GM12864 (cell line): ENCODE measurements around the gene SLC33A1.
"Not testable (repeated sequence)": the region's sequence is repeated elsewhere in the genome, so short reads cannot be mapped to it uniquely, and the experiment has no call there.

ENCODE experiments used
- DNase-seq: peaks from one replicate; pipeline ENCODE4 v3.0.0-alpha.2; 2011; ENCODE audit warnings: low read depth
- H3K4me3 ChIP-seq: 2 replicates; pipeline ENCODE4 v1.5.1; 2011; ENCODE audit warnings: mild to moderate bottlenecking, low read depth, low read length, control low read depth
- TF ChIP-seq, protein P1 (sequence below): IDR thresholded peaks from 2 replicates; pipeline ENCODE4 v1.5.1; 2011; ENCODE audit warnings: low read depth, mild to moderate bottlenecking, moderate library complexity, low read length, control low read depth, inconsistent platforms; ENCODE audit errors: missing control alignments

Gene SLC33A1

DNA sequence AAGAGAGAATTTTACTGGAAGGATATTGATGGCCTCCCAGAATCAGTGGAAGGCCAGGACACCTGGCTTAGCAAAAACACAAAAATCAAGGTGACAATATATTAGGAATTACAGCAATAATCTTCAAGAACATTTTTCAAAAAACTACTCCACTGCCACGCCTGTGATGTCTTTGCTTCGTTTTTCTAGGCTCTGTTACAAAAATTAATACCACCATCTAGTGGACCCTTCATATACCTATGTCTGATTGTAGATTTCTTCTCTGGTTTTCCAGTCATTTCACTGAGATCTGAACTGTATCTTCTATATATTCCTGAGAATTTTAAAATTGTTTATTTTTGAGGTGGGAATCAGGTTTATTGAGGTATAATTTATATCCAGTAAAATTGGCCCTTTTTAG, 5.6 kb upstream of the SLC33A1 start:
- H3K4me3 ChIP-seq = no peak overlapping the region
- TF ChIP-seq, protein P1, sequence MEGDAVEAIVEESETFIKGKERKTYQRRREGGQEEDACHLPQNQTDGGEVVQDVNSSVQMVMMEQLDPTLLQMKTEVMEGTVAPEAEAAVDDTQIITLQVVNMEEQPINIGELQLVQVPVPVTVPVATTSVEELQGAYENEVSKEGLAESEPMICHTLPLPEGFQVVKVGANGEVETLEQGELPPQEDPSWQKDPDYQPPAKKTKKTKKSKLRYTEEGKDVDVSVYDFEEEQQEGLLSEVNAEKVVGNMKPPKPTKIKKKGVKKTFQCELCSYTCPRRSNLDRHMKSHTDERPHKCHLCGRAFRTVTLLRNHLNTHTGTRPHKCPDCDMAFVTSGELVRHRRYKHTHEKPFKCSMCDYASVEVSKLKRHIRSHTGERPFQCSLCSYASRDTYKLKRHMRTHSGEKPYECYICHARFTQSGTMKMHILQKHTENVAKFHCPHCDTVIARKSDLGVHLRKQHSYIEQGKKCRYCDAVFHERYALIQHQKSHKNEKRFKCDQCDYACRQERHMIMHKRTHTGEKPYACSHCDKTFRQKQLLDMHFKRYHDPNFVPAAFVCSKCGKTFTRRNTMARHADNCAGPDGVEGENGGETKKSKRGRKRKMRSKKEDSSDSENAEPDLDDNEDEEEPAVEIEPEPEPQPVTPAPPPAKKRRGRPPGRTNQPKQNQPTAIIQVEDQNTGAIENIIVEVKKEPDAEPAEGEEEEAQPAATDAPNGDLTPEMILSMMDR = peak; percentile 10
- DNase-seq = no peak

DNA sequence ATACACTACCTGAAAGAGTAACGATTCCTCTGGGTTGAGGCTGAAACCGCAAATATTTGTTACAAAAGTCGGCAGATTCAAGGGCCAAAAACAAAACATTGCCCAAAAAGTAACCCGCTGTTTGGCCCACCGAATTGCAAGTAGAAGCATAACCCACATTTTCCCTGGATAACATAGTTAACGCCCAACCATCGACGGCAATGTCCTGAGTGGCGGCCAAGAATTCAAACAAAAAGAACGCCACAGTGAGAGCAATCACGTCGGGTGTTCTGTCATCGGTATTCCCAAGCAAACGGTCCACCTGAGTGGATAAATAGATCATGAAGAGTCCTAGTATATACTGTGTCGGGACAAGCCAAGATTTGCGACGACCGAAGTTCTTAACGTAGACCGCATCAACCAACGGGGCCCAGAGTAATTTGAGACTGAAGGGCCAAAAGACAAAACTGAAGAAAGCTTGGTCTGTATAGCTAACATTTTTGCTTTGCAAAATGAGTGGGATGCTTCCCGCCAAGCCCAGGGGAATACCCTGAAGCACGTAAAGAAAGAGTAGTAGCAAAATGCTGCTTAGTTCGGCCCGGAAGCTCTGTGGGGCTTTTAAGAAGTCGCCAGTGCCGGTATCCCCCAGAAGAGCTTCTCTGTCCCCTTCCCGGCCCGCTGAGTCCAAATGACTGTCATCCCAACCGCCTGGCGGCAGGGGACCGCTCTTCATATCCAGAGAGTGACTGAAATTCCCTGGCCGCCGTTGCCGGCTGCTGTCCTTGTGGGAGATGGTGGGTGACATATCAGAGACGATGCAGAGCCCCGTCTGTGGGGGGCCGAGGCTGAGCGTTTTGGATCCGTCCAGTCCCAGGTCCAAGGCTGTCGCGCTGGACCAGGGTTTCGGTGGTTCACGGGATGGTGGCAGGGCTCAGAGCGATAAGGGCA, 750 bp downstream of the SLC33A1 start:
- H3K4me3 ChIP-seq = peak overlapping the region; percentile 68
- DNase-seq = no peak
- TF ChIP-seq, protein P1 = no peak

DNA sequence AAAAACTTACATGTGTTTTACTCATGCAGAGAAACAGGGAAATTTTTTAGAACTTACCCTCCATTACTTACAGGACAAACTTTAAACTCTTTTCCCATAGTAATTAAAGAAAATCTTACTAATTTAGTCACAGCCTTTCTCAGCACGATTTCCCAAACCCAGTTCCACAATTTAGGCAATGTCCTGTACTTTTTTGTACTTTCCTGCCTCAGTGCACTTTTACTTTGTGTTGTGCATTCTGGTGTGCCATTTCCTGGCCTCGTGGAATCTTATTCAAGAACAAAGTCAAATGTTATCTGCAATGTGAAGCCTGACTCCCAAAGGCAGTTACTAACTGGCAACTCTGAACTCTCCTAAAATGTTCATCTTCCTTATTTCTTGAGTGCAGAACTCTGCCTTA, 1.9 kb downstream of the SLC33A1 start:
- peak overlapping the region; percentile 68 for H3K4me3 ChIP-seq
- DNase-seq = no peak
- TF ChIP-seq, protein P1 = no peak

DNA sequence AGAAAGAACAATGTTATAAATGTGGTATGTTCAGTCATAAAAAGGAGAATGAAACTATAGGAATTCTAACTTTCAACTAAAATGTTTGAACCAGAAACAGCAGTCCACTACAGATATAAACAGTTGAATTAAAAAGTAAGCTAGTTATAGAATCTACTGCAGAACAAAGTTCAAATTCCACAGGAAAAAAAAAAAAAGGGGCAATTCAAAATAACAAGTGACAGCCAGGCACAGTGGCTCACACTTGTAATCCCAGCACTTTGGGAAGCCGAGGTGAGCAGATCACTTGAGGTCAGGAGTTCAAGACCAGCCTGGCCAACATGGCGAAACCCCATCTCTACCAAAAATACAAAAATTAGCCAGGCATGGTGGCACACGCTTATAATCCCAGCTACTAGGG, 4.8 kb downstream of the SLC33A1 start:
- not testable (repeated sequence) for DNase-seq, H3K4me3 ChIP-seq

DNA sequence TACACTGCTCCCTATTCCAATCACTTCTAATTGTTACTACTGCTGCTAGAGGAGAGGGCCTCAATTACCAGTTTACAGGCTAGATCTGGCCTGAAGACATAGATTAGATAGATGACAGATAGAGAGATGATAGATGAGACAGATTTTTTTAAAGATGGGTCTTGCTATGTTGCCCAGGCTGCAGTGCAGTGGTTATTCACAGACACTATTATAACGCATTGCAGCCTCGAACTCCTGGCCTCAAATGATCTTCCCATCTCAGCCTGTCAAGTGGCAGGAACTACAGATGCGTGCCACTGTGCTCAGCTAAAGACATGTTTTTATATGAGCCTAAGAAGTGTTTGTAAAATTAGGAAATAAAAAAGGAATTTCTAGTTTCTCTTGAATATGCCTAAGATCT, 6.2 kb downstream of the SLC33A1 start:
- TF ChIP-seq, protein P1 = no peak
- H3K4me3 ChIP-seq = no peak overlapping the region
- no peak for DNase-seq

DNA sequence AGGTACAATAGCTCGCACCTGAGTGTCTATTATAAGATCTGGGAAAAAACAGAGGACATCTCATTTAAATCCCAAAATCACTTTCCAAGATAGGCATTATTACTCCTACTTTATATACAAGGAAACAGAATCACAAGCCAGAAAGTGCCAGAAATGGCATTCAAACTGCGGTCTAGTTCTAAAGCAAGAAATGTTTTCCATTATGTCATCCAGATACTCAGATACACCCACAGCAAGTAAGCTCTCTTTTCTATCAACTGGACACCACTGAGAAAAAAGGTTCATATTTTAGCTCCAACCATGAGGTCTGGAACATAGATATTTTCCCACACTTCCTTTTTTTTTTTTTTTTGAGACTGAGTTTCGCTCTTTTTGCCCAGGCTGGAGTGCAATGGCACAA, 8.1 kb downstream of the SLC33A1 start:
- TF ChIP-seq, protein P1 = no peak
- no peak for DNase-seq
- no peak overlapping the region for H3K4me3 ChIP-seq

DNA sequence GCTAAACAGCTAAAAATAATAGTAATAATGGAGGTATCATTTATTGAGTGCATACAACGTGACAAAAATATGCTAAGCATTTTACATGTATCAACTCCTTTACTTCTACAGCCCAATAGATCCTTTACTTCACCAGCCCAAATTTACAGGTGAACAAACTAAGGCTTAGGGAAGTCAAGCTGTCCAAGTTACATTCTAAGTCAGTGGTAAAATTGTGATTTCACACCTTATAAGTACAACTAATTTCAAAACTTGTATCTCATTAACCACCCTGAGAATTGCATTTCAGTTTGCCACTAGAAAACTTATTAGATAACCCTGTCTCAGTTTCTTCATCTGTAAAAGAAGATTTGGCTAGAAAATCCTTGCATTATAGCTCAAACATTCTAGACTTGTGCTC, 10.7 kb downstream of the SLC33A1 start:
- no peak overlapping the region for H3K4me3 ChIP-seq
- DNase-seq = no peak
- TF ChIP-seq, protein P1 = no peak
